Measurements from ENCODE around the gene STON2.

STON2 gene

DNA sequence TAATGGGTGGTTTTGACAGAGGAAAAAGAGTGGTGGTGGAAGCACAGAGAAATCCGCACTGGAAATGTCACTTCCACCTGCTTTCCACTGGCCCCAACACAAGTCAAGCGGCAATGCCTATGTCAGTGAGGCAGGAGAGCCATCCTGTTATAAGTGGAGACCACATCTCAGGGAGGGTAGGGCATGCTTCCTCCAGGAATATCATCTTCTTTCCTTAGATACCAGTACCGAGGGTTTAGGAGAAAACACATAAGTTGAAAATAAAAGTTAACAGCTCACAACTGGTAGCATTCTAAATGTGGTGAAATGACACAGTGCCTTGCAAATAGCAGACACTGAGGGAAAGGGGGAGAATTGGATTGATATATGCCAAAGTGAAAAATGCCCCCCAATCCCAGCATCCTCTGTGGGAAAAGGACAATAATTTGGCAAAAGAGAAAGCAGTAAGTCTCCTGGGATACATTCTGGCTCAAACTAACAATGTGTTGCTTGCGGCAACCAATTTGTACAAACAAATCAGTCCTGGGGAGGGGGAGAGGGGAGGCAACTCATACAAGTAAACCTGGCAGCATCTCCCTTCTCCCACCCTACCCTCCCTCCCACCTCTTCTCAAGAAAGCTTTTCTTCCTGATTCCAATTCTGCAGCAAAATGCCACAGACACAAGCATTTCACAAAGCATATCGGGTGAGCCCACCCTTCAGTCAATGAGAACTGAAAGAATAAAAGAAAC lies 57.1 kb downstream of the STON2 start:
- no peak overlapping the region for H3K4me3 Mint-ChIP-seq
- no peaks in the 10 kb centered on the region for H3K4me1 Mint-ChIP-seq (ENCODE audit: low read depth)
- H3K36me3 Mint-ChIP-seq (ENCODE audit: low read depth), result no peaks in the 10 kb centered on the region
- H3K27ac Mint-ChIP-seq, result no peak overlapping the region
- H3K27me3 Mint-ChIP-seq, result peaks cover 16% of the 10 kb centered on the region
- no peaks in the 10 kb centered on the region for H3K9me3 Mint-ChIP-seq

DNA sequence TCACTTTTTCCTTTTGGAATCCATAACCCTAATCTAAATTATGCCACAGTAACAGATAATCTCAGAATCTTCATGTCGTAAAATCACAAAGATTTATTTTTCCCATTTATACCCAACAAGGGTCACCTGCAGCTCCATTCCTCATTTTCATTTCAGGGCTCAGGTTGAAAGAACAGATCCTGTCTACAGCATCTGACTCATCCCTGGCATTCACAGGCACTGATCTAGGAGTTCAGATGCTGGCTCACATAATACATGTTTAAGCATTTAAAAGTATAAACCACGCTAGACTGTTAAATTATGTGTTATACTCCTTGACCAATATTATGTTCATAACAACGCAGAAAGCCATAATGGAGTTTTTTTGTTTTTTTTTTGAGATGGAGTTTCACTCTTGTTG lies 58.3 kb downstream of the STON2 start:
- Mint-ChIP-seq H3K4me3 (no peak overlapping the region), H3K27ac (no peak overlapping the region), H3K4me1 (ENCODE audit: low read depth) (no peaks in the 10 kb centered on the region), H3K9me3 (no peaks in the 10 kb centered on the region), H3K36me3 (ENCODE audit: low read depth) (no peaks in the 10 kb centered on the region), H3K27me3 (peaks cover 12% of the 10 kb centered on the region)

DNA sequence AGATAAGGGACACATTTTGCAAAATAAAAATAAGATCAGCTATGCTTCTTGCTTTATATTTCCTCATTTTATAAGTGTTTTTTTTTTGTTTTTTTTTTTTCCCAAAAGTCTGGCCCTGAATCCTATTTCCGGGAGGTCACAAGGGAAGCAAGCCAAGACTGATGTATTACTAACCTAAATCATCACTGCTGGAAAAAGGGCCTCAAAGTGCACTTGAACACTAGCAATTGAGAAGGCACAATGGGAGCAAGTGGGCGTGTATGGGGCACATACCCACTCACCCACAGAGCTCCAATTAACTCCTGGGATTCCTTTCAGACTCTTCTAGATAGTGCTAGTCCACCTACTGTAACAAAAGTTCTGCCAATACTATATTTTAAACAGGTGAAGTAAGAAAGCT lies 58.8 kb downstream of the STON2 start:
- Mint-ChIP-seq H3K27ac (no peak overlapping the region), H3K36me3 (ENCODE audit: low read depth) (no peaks in the 10 kb centered on the region), H3K4me3 (no peak overlapping the region), H3K27me3 (peaks cover 13% of the 10 kb centered on the region), H3K9me3 (no peaks in the 10 kb centered on the region), H3K4me1 (ENCODE audit: low read depth) (no peaks in the 10 kb centered on the region)

DNA sequence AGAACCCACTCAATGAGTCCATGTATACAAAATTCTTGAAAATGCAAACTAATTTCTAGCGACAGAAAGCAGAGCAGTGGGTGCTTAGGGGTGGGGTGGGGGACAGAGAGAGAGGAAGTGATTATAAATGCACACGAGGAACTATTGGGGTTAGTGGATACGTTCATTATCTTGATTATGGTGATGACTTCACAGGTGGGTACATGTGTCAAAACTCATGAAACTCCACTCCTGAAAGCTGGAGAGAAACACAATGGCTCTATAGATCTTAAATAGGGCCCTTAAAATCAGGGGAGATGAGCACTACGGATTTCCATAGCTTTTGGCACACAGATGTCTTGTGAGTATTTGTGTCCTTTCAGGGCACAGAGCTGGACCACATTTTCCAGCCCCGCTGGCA lies 59.9 kb downstream of the STON2 start:
- no peak overlapping the region for H3K4me3 Mint-ChIP-seq
- peaks cover 12% of the 10 kb centered on the region for H3K27me3 Mint-ChIP-seq
- H3K27ac Mint-ChIP-seq, result no peak overlapping the region
- no peaks in the 10 kb centered on the region for H3K36me3 Mint-ChIP-seq (ENCODE audit: low read depth)
- no peaks in the 10 kb centered on the region for H3K9me3 Mint-ChIP-seq
- no peaks in the 10 kb centered on the region for H3K4me1 Mint-ChIP-seq (ENCODE audit: low read depth)

DNA sequence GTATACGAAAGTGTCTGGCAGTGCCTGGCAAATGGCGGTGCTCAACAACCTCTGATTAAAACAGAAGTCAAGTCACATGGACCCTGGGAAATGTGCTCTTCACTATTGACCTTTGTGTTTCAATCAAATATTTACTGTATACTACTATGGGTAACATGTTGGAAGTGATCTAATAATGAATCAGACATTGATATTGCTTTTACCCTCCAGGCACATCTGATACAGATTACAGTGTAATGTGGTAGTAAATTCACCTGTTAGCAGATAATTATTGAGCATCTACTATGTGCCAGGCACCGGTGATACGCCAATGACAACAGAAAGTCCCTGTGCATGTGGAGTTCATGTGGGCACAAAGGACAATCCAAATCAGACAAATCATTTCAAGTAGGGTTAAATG lies 63.1 kb downstream of the STON2 start:
- H3K9me3 Mint-ChIP-seq, result no peaks in the 10 kb centered on the region

DNA sequence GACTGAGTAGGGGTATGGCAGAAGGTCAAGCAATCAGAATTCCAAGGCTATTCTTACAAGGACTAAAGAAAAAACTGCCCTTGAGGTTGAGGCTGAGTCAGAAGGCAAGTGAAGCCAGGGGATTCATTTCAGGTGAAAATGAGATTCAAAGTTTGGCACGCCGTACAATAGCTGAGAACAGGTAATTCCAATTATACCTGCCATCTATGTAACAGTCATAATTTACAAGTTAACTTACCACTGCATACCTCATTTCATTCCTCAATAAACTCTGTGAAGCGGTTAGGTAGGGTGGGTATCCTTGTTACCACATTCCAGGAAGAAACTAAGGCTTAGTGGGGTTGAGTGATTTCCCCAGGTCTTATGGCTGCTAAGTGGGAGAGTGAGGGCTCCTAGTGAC lies 64.1 kb downstream of the STON2 start:
- Mint-ChIP-seq H3K4me3 (no peak overlapping the region), H3K9me3 (no peaks in the 10 kb centered on the region), H3K4me1 (ENCODE audit: low read depth) (no peaks in the 10 kb centered on the region), H3K27me3 (peaks cover 10% of the 10 kb centered on the region), H3K36me3 (ENCODE audit: low read depth) (no peaks in the 10 kb centered on the region), H3K27ac (peak overlapping the region; percentile 10)

More for the DNA sequence above, 63.1 kb downstream of the STON2 start:
- Mint-ChIP-seq H3K4me3 (no peak overlapping the region), H3K27me3 (peaks cover 10% of the 10 kb centered on the region), H3K36me3 (ENCODE audit: low read depth) (no peaks in the 10 kb centered on the region), H3K27ac (no peak overlapping the region), H3K4me1 (ENCODE audit: low read depth) (no peaks in the 10 kb centered on the region)

DNA sequence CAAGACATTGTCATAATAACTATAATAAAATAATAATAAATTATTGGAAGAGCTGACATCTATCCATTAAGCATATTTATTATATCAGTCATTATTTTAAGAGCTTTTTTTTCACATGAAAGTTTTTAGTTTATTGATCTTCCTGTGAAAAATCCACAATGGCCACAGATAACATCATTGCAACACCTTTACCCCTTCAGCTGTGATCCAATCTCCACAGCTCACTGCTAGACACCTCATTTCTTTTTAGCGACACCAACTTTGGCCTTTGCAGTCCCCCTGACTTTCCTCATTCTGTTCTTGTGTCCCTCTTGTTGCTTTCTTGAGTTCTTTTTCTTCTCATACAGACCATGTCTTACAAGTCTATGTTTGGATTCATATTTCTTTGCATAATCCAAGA lies 67.4 kb downstream of the STON2 start:
- Mint-ChIP-seq H3K36me3 (ENCODE audit: low read depth) (no peaks in the 10 kb centered on the region), H3K27ac (no peak overlapping the region), H3K4me3 (no peak overlapping the region), H3K4me1 (ENCODE audit: low read depth) (no peaks in the 10 kb centered on the region), H3K9me3 (no peaks in the 10 kb centered on the region), H3K27me3 (peaks cover 10% of the 10 kb centered on the region)

DNA sequence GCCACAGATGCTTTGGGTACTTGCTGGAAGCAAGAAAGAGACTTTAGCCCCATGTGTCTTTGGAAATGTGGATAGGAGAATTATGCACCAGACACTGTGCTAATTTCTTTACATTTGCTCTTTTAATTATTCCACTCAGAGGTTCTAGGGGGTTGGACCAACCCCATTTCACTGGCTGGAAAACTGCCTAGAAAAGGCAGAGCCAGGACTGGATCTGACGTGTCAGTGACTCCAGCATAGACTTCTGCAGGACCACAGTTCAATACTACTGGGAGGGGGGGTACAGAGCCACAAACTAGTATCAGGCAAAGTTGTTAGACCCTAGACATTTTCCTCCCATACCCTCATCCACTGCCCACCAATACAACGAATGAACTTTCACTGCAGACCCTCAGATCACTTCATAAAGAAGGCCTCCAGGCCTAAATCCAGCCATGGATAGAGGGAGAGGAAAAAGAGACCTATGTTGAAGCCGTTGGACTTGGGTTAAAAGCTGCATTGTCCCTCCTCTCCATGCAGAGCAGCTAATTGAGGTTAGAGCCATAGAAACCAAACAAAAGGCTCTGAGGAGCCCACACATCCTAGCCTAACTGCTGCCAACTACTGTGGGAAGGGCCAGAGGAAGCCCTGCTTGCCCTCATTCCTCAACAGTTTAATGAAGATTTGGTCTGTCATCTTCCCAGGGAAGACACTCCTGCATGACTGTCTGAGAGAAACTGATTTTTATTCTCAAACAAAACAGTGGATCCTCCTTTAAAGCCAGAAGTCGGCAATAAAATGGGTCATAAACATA lies 68.7 kb downstream of the STON2 start:
- no peaks in the 10 kb centered on the region for H3K36me3 Mint-ChIP-seq (ENCODE audit: low read depth)
- no peaks in the 10 kb centered on the region for H3K9me3 Mint-ChIP-seq
- H3K4me1 Mint-ChIP-seq (ENCODE audit: low read depth), result no peaks in the 10 kb centered on the region
- no peak overlapping the region for H3K27ac Mint-ChIP-seq
- no peak overlapping the region for H3K4me3 Mint-ChIP-seq
- H3K27me3 Mint-ChIP-seq, result peaks cover 9% of the 10 kb centered on the region

DNA sequence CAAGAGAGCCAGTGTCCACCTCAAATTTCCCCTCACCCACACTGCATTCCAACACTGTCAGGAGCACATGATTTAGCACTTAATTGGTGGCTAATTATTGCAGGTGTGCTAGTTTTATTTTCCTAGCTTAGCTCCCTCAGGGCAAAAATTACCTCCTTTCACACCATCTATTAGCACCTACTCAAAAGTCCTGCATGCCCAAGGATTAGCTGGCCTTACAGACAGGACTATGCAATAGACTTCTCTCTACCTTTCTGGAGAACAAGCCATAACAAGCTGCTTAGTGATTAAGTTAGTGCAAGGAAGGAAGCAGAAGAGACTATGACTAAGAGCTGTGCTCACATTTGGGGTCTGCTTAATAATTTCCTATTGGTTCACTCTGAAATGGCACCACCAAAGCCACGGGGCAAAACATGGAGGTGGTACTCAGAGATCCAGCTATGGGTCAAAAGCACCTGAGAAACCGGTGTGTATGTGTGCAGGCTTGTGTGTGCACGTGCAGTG lies 69.5 kb downstream of the STON2 start:
- Mint-ChIP-seq H3K4me3 (no peak overlapping the region), H3K27ac (no peak overlapping the region), H3K27me3 (peaks cover 7% of the 10 kb centered on the region), H3K4me1 (ENCODE audit: low read depth) (no peaks in the 10 kb centered on the region), H3K36me3 (ENCODE audit: low read depth) (no peaks in the 10 kb centered on the region), H3K9me3 (no peaks in the 10 kb centered on the region)

DNA sequence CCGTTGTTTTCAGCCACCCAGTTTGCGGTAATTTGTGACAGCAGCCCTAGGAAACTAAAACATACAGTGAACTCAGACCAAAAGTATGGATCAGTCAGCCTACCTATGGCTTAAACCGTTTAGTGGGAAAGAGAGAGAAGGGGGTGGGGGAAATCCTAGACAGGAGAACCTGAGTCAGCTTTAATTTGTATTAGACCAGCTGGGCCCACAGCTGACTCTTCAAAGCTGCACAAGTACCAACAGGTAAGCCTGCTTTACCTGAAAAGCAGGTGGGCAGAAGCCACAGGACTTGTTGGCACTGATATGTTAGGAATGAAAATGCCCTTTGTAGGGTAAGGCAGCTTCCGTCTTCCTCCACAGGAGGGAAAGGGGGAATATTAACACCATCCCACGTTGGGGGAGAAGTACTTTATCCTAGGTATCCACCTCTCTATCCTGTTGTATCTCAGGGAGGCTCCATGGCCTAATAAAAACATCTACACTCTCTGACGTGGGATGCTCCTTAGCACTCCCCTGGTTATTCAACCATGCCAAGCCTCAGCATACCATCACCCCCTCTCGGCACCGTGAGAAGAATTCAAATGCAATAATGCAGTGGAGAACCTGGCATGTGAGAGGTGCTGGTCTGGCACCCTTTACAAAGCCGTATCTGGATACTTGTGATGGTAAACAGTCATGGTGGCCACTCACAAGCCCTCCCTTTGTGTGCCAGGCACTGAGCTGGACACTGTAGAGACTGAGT lies 70.3 kb downstream of the STON2 start:
- no peaks in the 10 kb centered on the region for H3K9me3 Mint-ChIP-seq
- H3K4me3 Mint-ChIP-seq, result no peak overlapping the region
- no peak overlapping the region for H3K27ac Mint-ChIP-seq
- no peaks in the 10 kb centered on the region for H3K36me3 Mint-ChIP-seq (ENCODE audit: low read depth)
- no peaks in the 10 kb centered on the region for H3K4me1 Mint-ChIP-seq (ENCODE audit: low read depth)
- H3K27me3 Mint-ChIP-seq, result peaks cover 7% of the 10 kb centered on the region

DNA sequence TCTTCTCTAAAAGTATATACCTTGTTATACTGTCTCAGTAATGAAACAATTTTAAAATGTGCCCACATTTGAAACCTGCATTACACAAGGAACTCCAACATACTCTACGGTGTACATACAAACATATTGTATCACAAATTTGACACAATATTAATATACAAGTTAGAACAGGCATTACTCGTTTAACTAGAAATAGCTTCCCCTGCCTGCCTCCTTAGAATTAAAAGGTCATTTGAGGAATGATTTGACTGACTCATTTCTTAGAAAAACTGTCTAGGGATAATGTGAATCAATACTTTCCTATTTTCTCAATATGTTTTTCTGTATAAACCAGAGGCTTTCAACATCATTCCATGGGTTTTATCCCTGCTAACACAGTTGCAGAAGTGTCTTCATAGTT lies 73.7 kb downstream of the STON2 start:
- Mint-ChIP-seq H3K9me3 (no peaks in the 10 kb centered on the region), H3K4me1 (ENCODE audit: low read depth) (no peaks in the 10 kb centered on the region), H3K4me3 (no peak overlapping the region), H3K36me3 (ENCODE audit: low read depth) (no peaks in the 10 kb centered on the region), H3K27ac (no peak overlapping the region), H3K27me3 (peaks cover 3% of the 10 kb centered on the region)

DNA sequence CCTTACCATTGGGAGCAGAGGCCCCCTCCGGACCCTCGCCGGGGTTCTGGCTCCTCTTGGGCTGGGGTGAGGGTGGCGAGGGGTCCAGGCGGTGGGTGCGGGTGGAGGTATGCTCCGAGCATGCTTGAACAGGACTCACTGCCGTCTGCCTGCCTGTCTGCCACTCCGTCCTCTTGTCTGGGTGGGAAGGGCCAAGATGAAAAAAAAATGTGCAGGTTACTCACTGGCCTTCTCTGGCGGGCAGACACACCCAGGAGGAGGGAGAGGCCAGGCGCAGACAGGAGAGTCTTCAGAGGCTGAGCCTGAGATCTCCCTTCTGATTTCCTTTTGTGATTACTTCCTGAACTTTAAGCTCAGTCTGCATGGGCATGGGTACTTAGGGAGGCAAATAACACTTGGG lies 76.1 kb downstream of the STON2 start:
- H3K9me3 Mint-ChIP-seq, result no peaks in the 10 kb centered on the region
- no peaks in the 10 kb centered on the region for H3K4me1 Mint-ChIP-seq (ENCODE audit: low read depth)
- no peaks in the 10 kb centered on the region for H3K36me3 Mint-ChIP-seq (ENCODE audit: low read depth)
- peaks cover 3% of the 10 kb centered on the region for H3K27me3 Mint-ChIP-seq
- no peak overlapping the region for H3K27ac Mint-ChIP-seq
- no peak overlapping the region for H3K4me3 Mint-ChIP-seq

DNA sequence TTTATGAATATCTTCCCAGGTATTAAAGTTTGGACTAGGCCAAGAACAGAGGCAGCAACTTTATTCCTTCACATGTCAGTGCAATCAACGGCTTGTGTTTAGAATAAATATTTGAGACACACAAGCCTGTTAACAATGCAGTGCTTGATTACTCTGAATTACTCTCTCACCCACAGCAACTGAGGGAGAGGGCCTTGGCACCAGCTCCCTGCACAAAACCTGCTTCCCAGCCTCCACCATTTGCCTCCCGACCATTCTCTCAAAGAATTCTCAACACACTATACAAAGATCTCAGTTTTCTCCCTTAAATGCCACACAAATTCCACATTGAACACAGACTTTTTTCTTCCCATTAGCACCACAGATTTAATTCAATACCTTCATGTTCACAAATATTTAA lies 77.0 kb downstream of the STON2 start:
- Mint-ChIP-seq H3K4me3 (no peak overlapping the region), H3K9me3 (no peaks in the 10 kb centered on the region)

DNA sequence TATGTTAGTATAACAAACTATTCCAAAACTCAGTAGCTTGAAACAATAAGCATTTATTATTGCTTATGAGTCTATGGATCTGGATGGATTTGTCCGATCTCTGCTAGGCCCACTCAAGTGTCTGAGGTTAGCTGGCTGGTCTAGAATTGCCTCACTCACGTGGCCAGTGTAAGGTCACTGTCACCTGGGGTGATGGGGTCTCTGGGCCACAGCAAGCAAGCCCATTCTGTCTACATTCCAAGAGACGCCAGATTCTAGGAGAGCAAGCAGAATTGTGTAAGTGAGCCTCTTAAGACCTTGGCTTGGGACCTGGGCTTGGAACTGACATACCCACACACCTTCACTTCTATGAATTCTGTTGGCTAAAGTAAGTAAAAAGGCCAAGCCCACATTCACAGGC lies 80.2 kb downstream of the STON2 start:
- Mint-ChIP-seq H3K27ac (no peak overlapping the region), H3K9me3 (no peaks in the 10 kb centered on the region), H3K4me1 (ENCODE audit: low read depth) (no peaks in the 10 kb centered on the region), H3K36me3 (ENCODE audit: low read depth) (no peaks in the 10 kb centered on the region), H3K27me3 (no peaks in the 10 kb centered on the region), H3K4me3 (no peak overlapping the region)

More for the DNA sequence above, 77.0 kb downstream of the STON2 start:
- Mint-ChIP-seq H3K36me3 (ENCODE audit: low read depth) (no peaks in the 10 kb centered on the region), H3K27me3 (peaks cover 3% of the 10 kb centered on the region), H3K4me1 (ENCODE audit: low read depth) (no peaks in the 10 kb centered on the region), H3K27ac (no peak overlapping the region)

DNA sequence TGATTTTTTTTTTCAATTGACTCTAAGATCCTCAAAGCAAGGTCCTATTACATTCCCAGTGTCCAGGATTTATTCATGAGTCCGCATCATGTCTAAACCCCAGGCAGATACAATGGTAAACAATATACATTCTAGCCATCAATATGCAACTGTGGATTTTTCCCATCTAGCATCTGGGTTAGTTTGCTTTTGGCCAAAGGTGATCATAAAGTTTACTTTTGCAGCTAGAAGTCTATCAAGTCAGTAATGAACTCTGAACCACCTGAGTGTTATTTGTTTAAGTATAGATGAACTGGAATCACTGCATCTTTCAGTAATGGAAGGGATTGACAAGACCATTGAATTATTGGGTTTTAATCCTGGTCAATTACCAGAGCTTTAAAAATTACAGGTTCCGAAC lies 80.8 kb downstream of the STON2 start:
- H3K9me3 Mint-ChIP-seq, result no peaks in the 10 kb centered on the region
- H3K4me3 Mint-ChIP-seq, result no peak overlapping the region
- H3K27me3 Mint-ChIP-seq, result no peaks in the 10 kb centered on the region
- H3K27ac Mint-ChIP-seq, result no peak overlapping the region
- no peaks in the 10 kb centered on the region for H3K36me3 Mint-ChIP-seq (ENCODE audit: low read depth)
- H3K4me1 Mint-ChIP-seq (ENCODE audit: low read depth), result no peaks in the 10 kb centered on the region

All from stimulated activated naive CD8-positive, alpha-beta T cell treated with anti-CD3 and anti-CD28 coated beads, Interleukin-15, Interleukin-2, amounts not matched to agents 100 ng/mL and 50 ng/mL, for 24 hours (primary cell).